ENCODE data around the gene MTCL1. TPM values are rescaled to one million over a fixed set of nuclear protein-coding genes. Genes with fewer than 3 reads are reported as not detected.
A peak's percentile ranks its signal among the peaks of the same experiment; 100 is the strongest.

The MTCL1 gene
- 1.9 and 2.9 TPM in 2 replicates for total RNA-seq

- DNase-seq (no peak), ATAC-seq (ENCODE audit: low read depth) (peak; percentile 29)
- peak within 1 kb of the TSS; percentile 41 for H3K27ac Mint-ChIP-seq
- peak within 1 kb of the TSS; percentile 89 for H3K4me3 Mint-ChIP-seq
- POLR2A ChIA-PET = interaction anchor here (1.1 kb wide), 1 partner anchor 67 kb away, joined by 3 read pairs; no protein-coding TSS in a partner anchor
- peaks cover 14% of the 10 kb centered on the region for H3K27me3 Mint-ChIP-seq
- intact Hi-C loops (cut with micrococcal nuclease) = loop anchor here (1.0 to 10.0 kb wide), 5 partner anchors 207 to 1209 kb away; partner anchors contain the start of genes ANKRD12, PPP4R1, RALBP1 and VAPA
- TF ChIP-seq CTCF (IDR thresholded peaks at IDR 0.05) = no peak
- H3K4me1 Mint-ChIP-seq = peaks cover 26% of the 10 kb centered on the region
- H3K36me3 Mint-ChIP-seq (ENCODE audit: low read depth) = peaks cover 6% of the 10 kb centered on the region
- CTCF ChIA-PET = interaction anchor here (1.0 to 2.7 kb wide), 4 partner anchors 9 to 283 kb away, joined by 4 to 9 read pairs (median 6); no protein-coding TSS in a partner anchor
- no peaks in the 10 kb centered on the region for H3K9me3 Mint-ChIP-seq
Measured at GRCh38 chr18:8705238-8705960, at the start of gene MTCL1. Gene MTCL1 (plus strand): TSS chr18:8705556. CDS start chr18:8705661, 105 bp downstream.

- Mint-ChIP-seq H3K4me1 (no peaks in the 10 kb centered on the region), H3K9me3 (no peaks in the 10 kb centered on the region), H3K27ac (no peak overlapping the region), H3K27me3 (peaks cover 3% of the 10 kb centered on the region), H3K36me3 (ENCODE audit: low read depth) (no peaks in the 10 kb centered on the region), H3K4me3 (no peak overlapping the region)
- ChIA-PET CTCF (interaction anchor here (1.4 to 5.5 kb wide), 3 partner anchors 14 to 331 kb away, joined by 3 to 51 read pairs (median 8); no protein-coding TSS in a partner anchor), POLR2A (no interaction called here)
- no peak for DNase-seq
- no peak for TF ChIP-seq CTCF (IDR thresholded peaks at IDR 0.05)
- ATAC-seq (ENCODE audit: low read depth) = no peak
- intact Hi-C loops (cut with micrococcal nuclease) = no loop called here
Measured at GRCh38 chr18:8656232-8656631, 49.1 kb upstream of the MTCL1 start.

- ChIA-PET CTCF (interaction anchor here (1.4 to 5.5 kb wide), 3 partner anchors 325 to 331 kb away, joined by 7 to 51 read pairs (median 8); no protein-coding TSS in a partner anchor), POLR2A (no interaction called here)
- Mint-ChIP-seq H3K36me3 (ENCODE audit: low read depth) (no peaks in the 10 kb centered on the region), H3K27me3 (peaks cover 3% of the 10 kb centered on the region), H3K4me1 (peaks cover 8% of the 10 kb centered on the region), H3K4me3 (no peak overlapping the region), H3K27ac (no peak overlapping the region), H3K9me3 (no peaks in the 10 kb centered on the region)
- no peak for TF ChIP-seq CTCF (IDR thresholded peaks at IDR 0.05)
- DNase-seq (no peak), ATAC-seq (ENCODE audit: low read depth) (no peak)
- intact Hi-C loops (cut with micrococcal nuclease) = no loop called here
Measured at GRCh38 chr18:8657050-8657820, 48.1 kb upstream of the MTCL1 start.

- CTCF ChIA-PET = interaction anchor here (1.4 kb wide), 1 partner anchor 330 kb away, joined by 7 read pairs; no protein-coding TSS in a partner anchor
- peaks cover 3% of the 10 kb centered on the region for H3K27me3 Mint-ChIP-seq
- TF ChIP-seq CTCF (IDR thresholded peaks at IDR 0.05) = no peak
Measured at GRCh38 chr18:8657873-8658470, 47.4 kb upstream of the MTCL1 start.

More at GRCh38 chr18:8657873-8658470, 47.4 kb upstream of the MTCL1 start:
- ATAC-seq (ENCODE audit: low read depth) (no peak), DNase-seq (no peak)
- Mint-ChIP-seq H3K9me3 (no peaks in the 10 kb centered on the region), H3K27ac (no peak overlapping the region), H3K4me3 (no peak overlapping the region), H3K4me1 (peaks cover 10% of the 10 kb centered on the region), H3K36me3 (ENCODE audit: low read depth) (no peaks in the 10 kb centered on the region)
- POLR2A ChIA-PET = no interaction called here
- intact Hi-C loops (cut with micrococcal nuclease) = no loop called here
